Vagina (tissue), 2 donors: ENCODE measurements around the gene PPP2R5C.

Experiments used
- POLR2A ChIP-seq, 2 donors: fragments of 450-650 bp; IDR thresholded peaks; one replicate each; pipeline ENCODE4 v1.6.1; 2017; ENCODE audit warnings: antibody characterized with exemption in 2 of 2, mild to moderate bottlenecking in 2 of 2, moderate library complexity in 2 of 2
- TF ChIP-seq, protein P1 (sequence below), 3 experiments: fragments of 450-650 bp in 2 of 3; fragments of 200-600 bp in 1 of 3; sonication (generic) in 1 of 3; IDR thresholded peaks; one replicate each; pipeline ENCODE4 v1.5.1; 2017 to 2019; ENCODE audit warnings: antibody characterized with exemption in 3 of 3, mild to moderate bottlenecking in 2 of 3, moderate library complexity in 2 of 3

DNA sequence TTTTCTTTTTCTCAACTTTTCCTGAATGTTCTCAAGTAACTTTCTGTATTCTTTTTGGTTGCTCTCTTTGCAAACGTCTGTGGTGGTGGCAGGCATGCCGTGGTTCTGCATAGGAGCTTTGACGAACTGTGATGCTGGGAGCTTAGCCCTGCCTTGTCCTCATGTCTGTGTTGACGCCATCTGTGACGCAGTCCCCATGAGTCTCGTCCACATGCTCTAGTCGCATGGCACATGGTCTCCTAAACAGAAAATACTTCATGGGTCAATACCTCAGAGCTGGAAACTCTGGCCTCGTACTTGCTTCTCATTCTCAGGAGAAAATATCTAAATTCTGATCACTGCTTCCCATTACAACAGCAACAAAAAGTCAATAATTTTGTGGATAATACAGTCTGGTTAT is 152.6 kb downstream of the PPP2R5C start:
- TF ChIP-seq, protein P1, sequence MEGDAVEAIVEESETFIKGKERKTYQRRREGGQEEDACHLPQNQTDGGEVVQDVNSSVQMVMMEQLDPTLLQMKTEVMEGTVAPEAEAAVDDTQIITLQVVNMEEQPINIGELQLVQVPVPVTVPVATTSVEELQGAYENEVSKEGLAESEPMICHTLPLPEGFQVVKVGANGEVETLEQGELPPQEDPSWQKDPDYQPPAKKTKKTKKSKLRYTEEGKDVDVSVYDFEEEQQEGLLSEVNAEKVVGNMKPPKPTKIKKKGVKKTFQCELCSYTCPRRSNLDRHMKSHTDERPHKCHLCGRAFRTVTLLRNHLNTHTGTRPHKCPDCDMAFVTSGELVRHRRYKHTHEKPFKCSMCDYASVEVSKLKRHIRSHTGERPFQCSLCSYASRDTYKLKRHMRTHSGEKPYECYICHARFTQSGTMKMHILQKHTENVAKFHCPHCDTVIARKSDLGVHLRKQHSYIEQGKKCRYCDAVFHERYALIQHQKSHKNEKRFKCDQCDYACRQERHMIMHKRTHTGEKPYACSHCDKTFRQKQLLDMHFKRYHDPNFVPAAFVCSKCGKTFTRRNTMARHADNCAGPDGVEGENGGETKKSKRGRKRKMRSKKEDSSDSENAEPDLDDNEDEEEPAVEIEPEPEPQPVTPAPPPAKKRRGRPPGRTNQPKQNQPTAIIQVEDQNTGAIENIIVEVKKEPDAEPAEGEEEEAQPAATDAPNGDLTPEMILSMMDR (IDR thresholded peaks at IDR 0.05), result no peak
- TF ChIP-seq POLR2A (IDR thresholded peaks at IDR 0.05), result no peak
